Activated T-cell treated with anti-CD3 and anti-CD28 coated beads for 48 hours (primary cell): ENCODE measurements around the gene ILDR2.
"Not testable (repeated sequence)": the region's sequence is repeated elsewhere in the genome, so short reads cannot be mapped to it uniquely, and the experiment has no call there.

ENCODE experiments used
- DNase-seq: peaks from one replicate; pipeline ENCODE4 v3.0.0-alpha.2; 2020; ENCODE audit warnings: low read depth

ILDR2 gene

DNA sequence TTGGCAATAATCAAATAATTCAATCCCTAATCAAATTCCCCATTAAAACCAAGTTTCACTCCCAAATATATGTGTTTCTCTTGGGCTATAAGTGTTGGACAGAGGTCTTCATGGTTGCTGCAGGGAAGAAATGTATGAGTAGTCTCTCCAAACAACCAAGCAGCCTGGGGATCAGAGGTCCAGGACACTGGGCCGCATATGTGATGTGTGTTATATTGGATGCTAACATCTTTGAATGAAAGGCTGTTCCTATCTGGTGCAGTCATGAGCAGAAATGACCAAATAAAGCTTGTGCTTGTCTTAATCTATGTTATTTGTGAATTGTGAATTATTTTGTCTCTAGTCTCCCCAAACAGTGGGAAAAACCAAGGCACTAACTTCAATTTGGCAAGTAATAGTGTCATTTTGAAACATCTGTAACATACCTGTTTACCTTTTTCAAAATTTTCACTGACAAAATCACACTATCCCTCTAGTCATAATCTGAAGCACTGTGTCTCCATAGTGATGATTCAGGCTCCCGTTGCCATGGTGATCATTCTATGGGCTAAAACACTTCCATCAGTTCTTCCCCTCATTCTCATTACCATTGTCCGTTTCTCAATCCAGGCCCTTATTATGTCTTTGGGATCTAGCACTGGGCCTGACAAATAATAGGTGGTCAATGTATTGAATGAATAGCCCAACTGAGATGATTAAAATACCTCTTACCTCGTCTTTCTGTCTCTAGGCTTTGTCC lies 86.8 kb downstream of the ILDR2 start:
- DNase-seq, result no peak

DNA sequence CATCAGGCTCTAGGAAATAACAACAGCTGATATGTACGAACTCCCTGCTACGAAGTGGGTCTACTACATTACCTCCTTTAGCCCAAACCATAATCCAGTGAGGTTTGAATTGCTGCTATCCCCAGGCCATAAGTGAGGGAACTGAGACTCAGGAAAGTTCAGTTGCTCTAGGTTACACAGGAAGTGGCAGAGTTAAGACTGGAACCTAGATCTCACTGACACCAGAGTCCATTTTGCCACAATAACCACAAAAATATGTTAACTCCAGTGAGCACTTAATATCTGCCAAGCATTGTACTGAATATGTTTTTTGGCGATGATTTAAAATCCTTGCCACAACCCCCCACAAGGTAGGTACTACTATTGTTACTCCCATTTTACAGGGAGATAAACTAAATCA lies 90.4 kb downstream of the ILDR2 start:
- no peak for DNase-seq

- DNase-seq, result peak; percentile 41
Observed at GRCh38 chr1:166884040-166884642, 91.2 kb downstream of the ILDR2 start.

DNA sequence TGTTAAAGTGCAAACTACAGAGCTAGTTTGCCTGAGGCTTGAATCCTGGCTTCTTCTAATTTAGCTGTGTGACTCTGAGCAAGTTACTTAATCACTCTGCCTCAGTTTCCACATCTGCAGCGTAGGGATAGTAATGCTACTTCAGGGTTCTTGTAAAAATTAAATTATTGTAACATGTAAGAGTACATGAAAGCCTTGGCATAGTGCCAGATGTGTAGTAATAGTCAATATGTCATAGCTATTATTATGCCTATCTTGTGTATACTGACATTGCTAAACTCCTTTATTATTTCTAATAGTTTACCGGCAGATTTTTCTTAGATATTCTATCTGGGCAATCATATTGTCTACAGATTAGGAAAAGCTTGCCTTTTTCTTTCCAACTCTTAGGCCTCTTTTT lies 92.4 kb downstream of the ILDR2 start:
- no peak for DNase-seq

GRCh38 chr1:166878173-166878917 lies 97.0 kb downstream of the ILDR2 start:
- not testable (repeated sequence) for DNase-seq

DNA sequence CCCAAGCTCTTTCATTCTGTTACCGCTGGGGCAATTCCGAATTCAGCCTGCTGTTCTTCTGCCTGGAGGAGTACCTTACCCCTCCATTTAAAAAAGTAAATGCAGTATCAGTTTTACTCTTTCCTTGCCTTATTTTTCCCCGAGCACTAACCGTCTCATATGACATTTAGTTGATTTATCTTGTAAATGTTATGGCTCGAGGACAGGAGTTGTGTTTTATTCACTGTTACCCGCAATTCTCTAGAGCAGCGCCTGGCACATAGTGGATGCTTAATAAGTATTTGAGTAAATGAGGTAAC lies 98.9 kb downstream of the ILDR2 start:
- no peak for DNase-seq

DNA sequence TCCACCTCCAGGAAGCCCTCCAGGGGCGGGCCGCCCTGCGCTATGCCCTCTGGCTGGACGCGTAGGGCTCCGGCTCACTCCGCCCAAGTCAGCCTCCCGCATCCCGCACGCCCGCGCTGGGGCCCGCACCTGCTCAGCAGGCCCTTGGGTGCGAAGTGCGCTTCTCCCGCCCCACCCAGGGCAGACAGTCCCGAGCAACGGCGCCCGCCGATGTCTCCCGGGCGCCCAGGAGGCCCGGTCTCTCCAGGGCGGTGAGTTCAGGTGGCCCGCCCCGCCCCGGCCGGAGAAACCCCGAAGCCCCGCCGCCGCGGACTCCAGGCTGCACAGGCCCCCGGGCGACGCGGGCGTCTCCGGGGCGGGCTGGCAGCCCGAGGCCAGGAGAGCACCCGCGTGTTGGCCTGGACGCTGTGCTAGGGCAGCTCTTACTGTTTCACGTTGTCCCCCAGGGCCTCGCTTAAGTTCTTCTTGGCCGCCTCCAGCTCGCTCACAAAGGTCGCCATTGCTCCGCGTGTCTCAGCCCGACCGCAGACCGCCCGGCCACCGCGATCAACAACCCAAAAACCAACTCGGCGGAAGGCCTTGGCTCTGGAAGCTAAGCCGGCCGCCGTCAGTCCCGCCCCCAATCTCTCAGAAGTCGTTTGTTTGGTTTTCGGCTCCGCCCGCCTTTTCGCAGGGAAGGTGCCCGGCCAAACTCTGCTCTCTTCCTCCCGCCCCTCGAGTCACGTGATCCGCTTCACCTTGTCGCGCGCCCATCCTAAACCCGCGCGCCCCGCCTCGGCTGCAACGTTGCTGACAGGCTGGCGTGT lies 99.4 kb downstream of the ILDR2 start, which contains the start of gene TADA1:
TADA1 (minus strand) TSS at position 531 of the 806 bp plus-strand sequence; CDS start at position 500, 31 bp downstream.
- peak; percentile 96 for DNase-seq

GRCh38 chr1:166875302-166875733 lies 100.0 kb downstream of the ILDR2 start:
- DNase-seq, result no peak

DNA sequence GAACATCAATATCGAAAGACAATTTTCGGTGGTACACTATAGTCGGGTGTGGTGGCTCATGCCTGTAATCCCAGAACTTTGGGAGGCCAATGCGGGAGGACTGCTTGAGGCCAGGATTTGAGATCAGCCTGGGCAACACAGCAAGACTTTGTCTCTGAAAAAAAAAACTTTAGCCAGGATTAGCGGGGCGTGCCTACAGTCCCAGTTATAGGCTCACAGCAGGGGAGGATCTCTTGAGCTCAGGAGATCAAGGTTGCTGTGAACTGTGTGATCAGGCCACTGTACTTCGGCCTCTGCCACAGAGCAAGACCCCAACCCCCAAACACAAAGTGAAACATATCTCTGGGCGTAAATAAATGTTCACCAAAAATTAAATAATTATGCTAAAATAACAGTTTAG lies 100.9 kb downstream of the ILDR2 start:
- no peak for DNase-seq

- DNase-seq, result no peak
Observed at GRCh38 chr1:166870584-166870983, 104.8 kb downstream of the ILDR2 start.

GRCh38 chr1:166869318-166870099 lies 105.8 kb downstream of the ILDR2 start:
- no peak for DNase-seq

DNA sequence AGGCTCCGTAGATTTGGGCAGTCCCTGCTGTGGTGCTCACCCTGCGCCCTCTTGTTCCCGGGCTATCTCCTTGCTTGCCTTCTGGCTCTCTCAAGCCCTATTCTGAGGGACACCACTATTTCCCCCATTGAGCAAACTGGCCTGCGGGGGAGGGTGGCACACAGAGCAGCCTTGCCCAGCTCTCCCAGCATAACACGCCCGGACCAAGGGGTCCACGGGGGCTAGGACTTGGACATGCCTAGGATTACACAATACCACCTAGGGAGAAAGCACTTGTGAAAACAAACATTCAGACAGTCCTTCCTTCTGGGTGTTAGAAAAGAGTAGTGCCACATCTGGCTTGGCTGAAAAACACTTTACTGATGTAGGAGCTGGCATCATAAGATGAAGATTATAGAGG lies 106.7 kb downstream of the ILDR2 start:
- no peak for DNase-seq

DNA sequence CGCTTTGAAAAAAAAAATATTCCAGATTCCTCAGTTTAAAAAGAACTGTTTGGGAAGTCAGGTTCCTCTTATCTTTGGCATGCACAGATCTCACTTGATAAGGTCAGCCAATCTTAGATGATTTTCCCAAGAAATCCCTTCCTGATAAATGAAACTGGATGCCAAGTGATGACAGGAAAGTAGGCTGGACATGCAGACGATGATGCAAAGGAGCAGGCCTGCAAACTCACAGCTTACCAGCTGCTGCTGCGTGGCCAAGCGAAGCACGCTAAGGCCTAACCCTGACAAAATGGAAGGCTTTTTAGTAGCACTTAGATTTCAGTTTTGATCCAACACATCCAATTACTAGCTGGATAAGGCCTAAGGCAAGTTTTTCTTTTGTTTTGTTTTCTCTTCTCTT lies 109.4 kb downstream of the ILDR2 start:
- no peak for DNase-seq

DNA sequence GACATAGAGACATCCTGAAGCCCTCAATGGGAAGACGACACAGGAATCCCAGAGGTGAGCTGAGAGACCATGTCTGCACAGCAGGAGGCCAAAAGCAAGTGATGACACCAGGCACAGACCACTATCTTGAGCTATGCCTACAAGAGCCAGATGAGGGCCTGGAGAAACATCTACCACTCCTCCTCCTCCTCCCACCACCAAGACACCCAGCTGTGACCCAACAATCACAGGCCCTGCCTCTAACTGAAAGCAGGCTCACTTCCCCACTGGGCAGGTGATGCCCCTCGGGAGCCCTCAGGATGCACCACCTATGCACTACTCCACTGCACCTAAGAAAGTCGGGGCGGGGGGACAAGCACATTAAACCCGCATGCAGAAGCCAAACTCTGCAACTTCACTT lies 115.7 kb downstream of the ILDR2 start:
- DNase-seq, result no peak

GRCh38 chr1:166858726-166859419 lies 116.5 kb downstream of the ILDR2 start:
- DNase-seq, result no peak
